Dendritic cell treated with granulocyte-macrophage colony-stimulating factor and Interleukin-4, amounts not matched to agents 40 ng/mL and 50 ng/mL, for 4 days (primary cell): ENCODE measurements around the gene CCNB2.
"Not testable (repeated sequence)": the region's sequence is repeated elsewhere in the genome, so short reads cannot be mapped to it uniquely, and the experiment has no call there.

Experiments
- H3K27ac Mint-ChIP-seq: one replicate; pipeline ENCODE4 v1.8.0; 2022; ENCODE audit warnings: mild to moderate bottlenecking, mixed read lengths
- H3K27me3 Mint-ChIP-seq: one replicate; pipeline ENCODE4 v1.8.0; 2022; ENCODE audit warnings: mild to moderate bottlenecking, mixed read lengths
- H3K36me3 Mint-ChIP-seq: one replicate; pipeline ENCODE4 v1.8.0; 2022; ENCODE audit warnings: low read depth, mixed read lengths
- H3K4me1 Mint-ChIP-seq: one replicate; pipeline ENCODE4 v1.8.0; 2022; ENCODE audit warnings: low read depth, mixed read lengths
- H3K4me3 Mint-ChIP-seq: one replicate; pipeline ENCODE4 v1.8.0; 2022; ENCODE audit warnings: mild to moderate bottlenecking, moderate library complexity, mixed read lengths
- H3K9me3 Mint-ChIP-seq: one replicate; pipeline ENCODE4 v1.8.0; 2022; ENCODE audit warnings: mixed read lengths
- intact Hi-C: fragments of 100-400 bp; cut with micrococcal nuclease; formaldehyde crosslinking; loops from one replicate; pipeline ENCODE4 v1.15.0; 2022

The CCNB2 gene

DNA sequence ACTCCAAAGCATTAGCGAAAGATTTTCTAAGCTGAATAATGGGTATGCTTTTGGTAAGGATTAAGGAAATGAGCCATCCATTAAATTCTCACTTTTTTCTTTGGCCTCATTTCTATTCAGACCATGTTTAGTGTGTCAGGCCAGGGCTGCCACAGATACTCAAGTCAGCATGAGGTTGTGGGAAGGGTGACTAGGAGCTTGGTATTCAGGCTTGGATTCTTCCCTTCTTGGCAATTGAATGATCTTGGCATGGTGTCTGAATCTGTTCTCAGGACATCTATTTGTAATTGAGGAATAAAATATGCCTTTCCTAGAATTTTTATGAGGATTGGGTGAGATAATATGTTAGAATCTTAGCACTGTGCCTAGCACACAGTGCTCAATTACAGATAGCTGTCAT is 11.2 kb downstream of the CCNB2 start:
- H3K4me3 Mint-ChIP-seq: no peak overlapping the region
- H3K27me3 Mint-ChIP-seq: no peaks in the 10 kb centered on the region
- peaks cover 5% of the 10 kb centered on the region for H3K4me1 Mint-ChIP-seq
- H3K27ac Mint-ChIP-seq: no peak overlapping the region
- no peaks in the 10 kb centered on the region for H3K9me3 Mint-ChIP-seq
- peaks cover 41% of the 10 kb centered on the region for H3K36me3 Mint-ChIP-seq
- intact Hi-C loops: no loop called here

DNA sequence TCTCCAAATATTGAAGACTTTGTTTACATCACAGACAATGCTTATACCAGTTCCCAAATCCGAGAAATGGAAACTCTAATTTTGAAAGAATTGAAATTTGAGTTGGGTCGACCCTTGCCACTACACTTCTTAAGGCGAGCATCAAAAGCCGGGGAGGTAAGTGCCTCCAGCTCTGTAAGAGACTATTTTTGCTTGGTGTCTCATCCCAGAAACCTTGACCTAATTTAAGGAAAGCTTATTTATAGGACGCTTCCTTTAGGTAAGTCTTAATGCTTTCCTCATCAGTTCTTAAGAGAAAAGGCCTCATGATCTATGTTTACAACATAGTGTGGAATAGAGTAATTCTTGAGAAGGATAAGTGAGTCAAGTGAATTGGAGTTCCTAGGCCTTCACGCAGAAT is 11.8 kb downstream of the CCNB2 start:
- intact Hi-C loops: no loop called here
- H3K36me3 Mint-ChIP-seq: peaks cover 41% of the 10 kb centered on the region
- H3K27me3 Mint-ChIP-seq: no peaks in the 10 kb centered on the region
- no peaks in the 10 kb centered on the region for H3K9me3 Mint-ChIP-seq
- no peak overlapping the region for H3K4me3 Mint-ChIP-seq
- peaks cover 5% of the 10 kb centered on the region for H3K4me1 Mint-ChIP-seq
- no peak overlapping the region for H3K27ac Mint-ChIP-seq

DNA sequence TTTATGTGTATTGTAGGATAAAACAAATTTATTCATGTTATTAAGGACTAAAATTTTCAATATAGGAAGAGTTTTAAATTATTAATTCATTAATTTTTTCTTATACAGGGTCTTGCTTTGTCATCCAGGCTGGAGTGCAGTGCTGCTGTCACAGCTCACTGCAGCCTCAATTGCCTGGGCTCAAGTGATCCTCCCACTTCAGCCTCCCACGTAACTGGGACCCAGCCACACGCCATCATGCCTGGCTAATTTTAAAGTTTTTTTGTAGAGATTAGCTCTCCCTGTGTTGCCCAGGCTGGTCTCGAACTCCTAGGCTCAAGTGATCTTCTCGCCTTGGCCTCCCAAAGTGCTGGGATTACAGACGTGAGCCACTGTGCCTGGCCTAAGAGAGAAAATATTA is 14.7 kb downstream of the CCNB2 start:
- intact Hi-C loops: no loop called here
- Mint-ChIP-seq H3K36me3 (peaks cover 36% of the 10 kb centered on the region), H3K4me3 (no peak overlapping the region), H3K27ac (no peak overlapping the region), H3K9me3 (no peaks in the 10 kb centered on the region), H3K27me3 (no peaks in the 10 kb centered on the region), H3K4me1 (peaks cover 3% of the 10 kb centered on the region)

DNA sequence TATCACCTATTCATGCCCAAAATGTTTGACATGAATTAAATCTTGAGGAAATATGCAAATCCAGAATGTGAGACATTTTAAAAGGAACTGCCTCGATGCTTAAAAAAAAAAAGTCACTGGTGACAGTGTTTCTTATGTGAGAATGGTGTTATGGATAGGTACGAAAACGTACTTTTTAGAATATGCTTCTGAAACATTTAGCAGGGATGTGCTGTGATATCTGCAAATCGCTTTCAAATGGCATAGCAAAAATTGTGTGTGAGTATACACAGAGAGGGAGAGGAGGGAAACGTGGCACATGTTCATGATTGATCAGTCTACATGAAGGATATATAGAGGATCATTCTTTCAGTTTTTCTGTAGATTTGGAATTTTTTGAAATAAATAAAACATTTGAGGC is 16.0 kb downstream of the CCNB2 start:
- Mint-ChIP-seq H3K4me3 (no peak overlapping the region), H3K9me3 (no peaks in the 10 kb centered on the region), H3K27me3 (no peaks in the 10 kb centered on the region), H3K4me1 (no peaks in the 10 kb centered on the region), H3K27ac (no peak overlapping the region), H3K36me3 (peaks cover 26% of the 10 kb centered on the region)
- intact Hi-C loops: no loop called here

DNA sequence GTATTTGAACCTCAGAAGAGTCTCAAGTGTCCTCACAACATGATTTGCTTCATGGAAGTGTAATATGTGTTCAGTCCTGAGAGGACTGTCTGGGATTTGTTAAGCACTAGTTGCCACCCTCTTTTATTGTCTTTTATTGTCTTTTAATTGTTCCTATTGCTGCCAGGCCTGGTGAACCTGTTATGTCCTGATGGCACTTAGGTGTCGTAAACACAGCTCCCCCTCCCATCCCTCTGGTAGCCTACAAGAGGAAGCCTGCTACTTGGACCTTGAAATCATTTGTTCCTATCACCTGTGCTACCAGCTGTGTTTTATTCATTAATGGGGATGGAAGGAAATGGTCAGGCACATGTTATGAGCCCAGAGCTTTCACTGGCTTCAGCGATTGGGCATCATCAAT is 19.3 kb downstream of the CCNB2 start:
- H3K27ac Mint-ChIP-seq: no peak overlapping the region
- intact Hi-C loops: no loop called here
- H3K36me3 Mint-ChIP-seq: peaks cover 20% of the 10 kb centered on the region
- no peaks in the 10 kb centered on the region for H3K27me3 Mint-ChIP-seq
- no peak overlapping the region for H3K4me3 Mint-ChIP-seq
- peaks cover 14% of the 10 kb centered on the region for H3K9me3 Mint-ChIP-seq
- peaks cover 23% of the 10 kb centered on the region for H3K4me1 Mint-ChIP-seq

DNA sequence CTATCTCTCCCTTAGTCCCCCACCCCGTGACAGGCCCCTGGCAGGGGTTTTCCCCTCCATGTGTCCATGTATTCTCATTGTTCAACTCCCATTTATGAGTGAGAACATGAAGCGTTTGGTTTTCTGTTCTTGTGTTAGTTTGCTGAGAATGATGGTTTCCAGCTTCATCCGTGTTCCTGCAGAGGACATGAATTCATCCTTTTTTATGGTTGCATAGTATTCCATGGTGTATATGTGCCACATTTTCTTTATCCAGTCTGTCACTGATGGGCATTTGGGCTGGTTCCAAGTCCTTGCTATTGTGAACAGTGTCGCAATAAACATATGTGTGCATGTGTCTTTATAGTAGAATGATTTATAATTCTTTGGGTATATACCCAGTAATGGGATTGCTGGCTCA is 20.7 kb downstream of the CCNB2 start:
- H3K27me3 Mint-ChIP-seq: not testable (repeated sequence)

DNA sequence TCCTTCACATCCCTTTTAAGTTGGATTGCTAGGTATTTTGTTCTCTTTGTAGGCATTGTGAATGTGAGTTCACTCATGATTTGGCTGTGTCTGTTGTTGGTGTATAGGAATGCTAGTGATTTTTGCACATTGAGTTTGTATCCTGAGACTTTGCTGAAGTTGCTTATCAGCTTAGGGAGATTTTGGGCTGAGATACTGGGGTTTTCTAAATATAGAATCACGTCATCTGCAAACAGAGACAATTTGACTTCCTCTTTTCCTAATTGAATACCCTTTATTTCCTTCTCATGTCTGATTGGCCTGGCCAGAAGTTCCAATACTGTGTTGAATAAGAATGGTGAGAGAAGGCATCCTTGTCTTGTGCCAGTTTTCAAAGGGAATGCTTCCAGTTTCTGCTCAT is 22.3 kb downstream of the CCNB2 start:
- Mint-ChIP-seq H3K36me3 (peaks cover 50% of the 10 kb centered on the region), H3K4me1 (peaks cover 23% of the 10 kb centered on the region), H3K9me3 (peaks cover 31% of the 10 kb centered on the region), H3K27ac (peak overlapping the region; percentile 46)
- H3K4me3 Mint-ChIP-seq, H3K27me3 Mint-ChIP-seq, intact Hi-C loops: not testable (repeated sequence)

More for the DNA sequence above, 20.7 kb downstream of the CCNB2 start:
- Mint-ChIP-seq H3K9me3 (peaks cover 28% of the 10 kb centered on the region), H3K36me3 (peaks cover 34% of the 10 kb centered on the region), H3K4me1 (peaks cover 23% of the 10 kb centered on the region)
- H3K27ac Mint-ChIP-seq, H3K4me3 Mint-ChIP-seq, intact Hi-C loops: not testable (repeated sequence)

DNA sequence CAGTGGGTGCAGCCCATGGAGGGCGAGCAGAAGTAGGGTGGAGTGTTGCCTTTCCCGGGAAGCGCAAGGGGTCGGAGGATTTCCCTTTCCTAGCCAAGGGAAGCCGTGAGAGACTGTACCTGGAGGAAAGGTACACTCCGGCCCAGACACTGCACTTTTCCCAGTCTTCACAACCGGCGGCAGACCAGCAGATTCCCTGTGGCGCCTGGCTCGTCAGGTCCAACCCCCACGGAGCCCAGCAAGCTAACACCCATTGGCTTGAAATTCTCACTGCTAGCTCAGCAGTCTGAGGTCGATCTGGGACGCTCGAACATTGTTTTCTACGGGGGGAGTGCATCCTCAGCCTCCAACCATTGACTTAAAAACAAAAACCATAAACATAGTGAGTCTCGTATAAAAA is 26.5 kb downstream of the CCNB2 start:
- no peak overlapping the region for H3K27ac Mint-ChIP-seq
- H3K27me3 Mint-ChIP-seq: no peaks in the 10 kb centered on the region
- H3K9me3 Mint-ChIP-seq: peaks cover 31% of the 10 kb centered on the region
- intact Hi-C loops: no loop called here
- H3K4me1 Mint-ChIP-seq: peaks cover 23% of the 10 kb centered on the region
- H3K4me3 Mint-ChIP-seq: no peak overlapping the region
- peaks cover 92% of the 10 kb centered on the region for H3K36me3 Mint-ChIP-seq

DNA sequence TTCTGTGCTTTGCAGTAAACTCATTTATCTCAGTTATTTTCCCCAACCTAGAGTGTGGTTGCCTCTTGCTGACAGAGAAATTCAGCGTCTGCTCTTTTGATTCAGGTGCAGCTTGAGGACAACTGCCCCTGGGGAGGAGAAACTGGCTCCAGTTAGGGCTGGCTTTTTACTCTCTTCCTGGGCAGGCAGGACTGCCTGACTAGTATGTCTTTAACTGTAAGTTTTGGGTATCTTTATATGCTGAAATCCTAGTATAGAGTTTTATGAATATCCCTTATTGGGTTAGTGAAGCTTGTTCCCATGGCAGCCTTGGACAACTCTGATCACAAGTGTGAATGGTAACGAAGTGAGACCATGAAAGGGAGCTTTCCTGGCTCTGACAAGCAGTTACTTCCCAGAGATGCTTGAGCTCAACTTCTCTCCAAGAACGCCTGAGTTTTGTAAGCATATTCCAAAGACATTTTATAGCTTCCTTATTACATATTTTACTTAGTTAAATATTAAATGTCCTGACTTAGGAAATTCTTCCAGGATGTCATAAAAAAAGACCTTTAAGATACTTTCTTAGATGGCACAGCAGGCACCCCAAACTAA is 27.1 kb downstream of the CCNB2 start:
- Mint-ChIP-seq H3K27me3 (no peaks in the 10 kb centered on the region), H3K9me3 (peaks cover 31% of the 10 kb centered on the region), H3K27ac (no peak overlapping the region), H3K4me3 (no peak overlapping the region), H3K4me1 (peaks cover 21% of the 10 kb centered on the region), H3K36me3 (peaks cover 95% of the 10 kb centered on the region)
- intact Hi-C loops: no loop called here

DNA sequence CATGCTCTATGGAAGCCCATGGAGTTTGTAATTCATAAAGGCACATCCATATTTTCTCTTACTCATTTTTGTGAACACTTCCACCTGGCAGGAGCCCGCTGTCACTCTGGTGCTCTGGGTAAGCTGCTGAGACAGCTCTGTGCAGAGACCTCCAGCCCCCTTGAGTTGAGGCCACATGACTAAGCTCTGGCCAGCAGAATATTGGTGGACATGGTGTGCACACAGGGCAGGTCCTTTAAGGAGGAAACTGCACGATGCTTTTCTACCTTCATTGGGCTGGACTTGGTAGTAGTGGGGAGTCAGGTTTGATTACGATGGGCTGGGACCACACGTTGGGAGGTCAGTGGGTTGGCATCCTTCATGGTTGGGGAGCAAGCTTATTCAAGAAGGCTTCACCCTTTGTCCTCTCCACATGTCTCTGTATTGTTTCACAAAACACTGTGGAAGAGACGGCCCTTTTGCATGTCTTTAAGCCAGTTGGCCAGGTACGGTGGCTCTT is 29.0 kb downstream of the CCNB2 start:
- H3K27ac Mint-ChIP-seq: no peak overlapping the region
- intact Hi-C loops: no loop called here
- no peak overlapping the region for H3K4me3 Mint-ChIP-seq
- no peaks in the 10 kb centered on the region for H3K27me3 Mint-ChIP-seq
- H3K36me3 Mint-ChIP-seq: peaks cover 100% of the 10 kb centered on the region
- peaks cover 19% of the 10 kb centered on the region for H3K4me1 Mint-ChIP-seq
- peaks cover 20% of the 10 kb centered on the region for H3K9me3 Mint-ChIP-seq

DNA sequence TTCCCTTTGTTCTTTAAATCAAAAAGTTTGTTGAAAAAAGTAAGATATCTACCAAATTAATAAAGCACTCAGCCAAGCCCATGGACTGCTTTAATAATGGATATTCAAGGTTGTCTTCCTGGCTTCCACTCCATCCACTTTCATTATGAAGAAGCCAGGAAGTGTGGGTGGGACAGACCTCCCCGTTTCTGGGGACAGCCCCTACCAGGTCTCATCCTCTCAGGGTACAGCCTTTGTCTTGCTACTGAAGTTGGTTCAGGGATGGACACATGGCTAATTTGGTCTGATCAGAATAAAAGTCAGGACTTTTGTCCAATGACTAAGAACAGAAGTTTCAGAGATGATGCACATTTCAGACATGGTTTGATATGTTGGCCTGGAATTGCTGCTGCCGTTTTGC is 32.6 kb downstream of the CCNB2 start:
- Mint-ChIP-seq H3K36me3 (peaks cover 98% of the 10 kb centered on the region), H3K27me3 (no peaks in the 10 kb centered on the region), H3K9me3 (no peaks in the 10 kb centered on the region), H3K27ac (peak overlapping the region; percentile 20), H3K4me3 (no peak overlapping the region), H3K4me1 (peaks cover 40% of the 10 kb centered on the region)
- intact Hi-C loops: no loop called here

DNA sequence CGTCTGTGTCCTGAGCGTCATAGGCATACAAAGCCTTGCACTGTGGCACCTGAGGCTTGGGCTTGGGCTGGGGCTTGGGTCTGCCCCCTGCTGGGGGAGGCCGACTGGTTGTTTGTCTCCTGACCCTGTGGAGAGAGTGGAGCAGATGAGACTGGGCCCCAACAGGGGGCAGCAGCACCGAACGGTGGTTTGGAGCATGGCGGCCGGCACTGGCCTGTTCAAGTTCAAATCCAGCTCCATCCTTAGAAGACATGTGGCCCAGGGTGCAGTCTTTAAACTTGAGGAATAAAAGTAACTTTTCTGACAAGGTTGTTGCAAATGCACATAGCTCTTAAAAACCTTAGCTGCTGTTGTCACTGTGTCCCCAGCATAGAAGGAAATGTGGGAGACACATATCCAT is 33.3 kb downstream of the CCNB2 start:
- Mint-ChIP-seq H3K4me1 (peaks cover 40% of the 10 kb centered on the region), H3K9me3 (no peaks in the 10 kb centered on the region), H3K36me3 (peaks cover 98% of the 10 kb centered on the region), H3K27me3 (no peaks in the 10 kb centered on the region), H3K27ac (peak overlapping the region; percentile 20), H3K4me3 (no peak overlapping the region)
- intact Hi-C loops: loop anchor here (2.0 kb wide), 1 partner anchor 157 kb away; no protein-coding TSS in a partner anchor

DNA sequence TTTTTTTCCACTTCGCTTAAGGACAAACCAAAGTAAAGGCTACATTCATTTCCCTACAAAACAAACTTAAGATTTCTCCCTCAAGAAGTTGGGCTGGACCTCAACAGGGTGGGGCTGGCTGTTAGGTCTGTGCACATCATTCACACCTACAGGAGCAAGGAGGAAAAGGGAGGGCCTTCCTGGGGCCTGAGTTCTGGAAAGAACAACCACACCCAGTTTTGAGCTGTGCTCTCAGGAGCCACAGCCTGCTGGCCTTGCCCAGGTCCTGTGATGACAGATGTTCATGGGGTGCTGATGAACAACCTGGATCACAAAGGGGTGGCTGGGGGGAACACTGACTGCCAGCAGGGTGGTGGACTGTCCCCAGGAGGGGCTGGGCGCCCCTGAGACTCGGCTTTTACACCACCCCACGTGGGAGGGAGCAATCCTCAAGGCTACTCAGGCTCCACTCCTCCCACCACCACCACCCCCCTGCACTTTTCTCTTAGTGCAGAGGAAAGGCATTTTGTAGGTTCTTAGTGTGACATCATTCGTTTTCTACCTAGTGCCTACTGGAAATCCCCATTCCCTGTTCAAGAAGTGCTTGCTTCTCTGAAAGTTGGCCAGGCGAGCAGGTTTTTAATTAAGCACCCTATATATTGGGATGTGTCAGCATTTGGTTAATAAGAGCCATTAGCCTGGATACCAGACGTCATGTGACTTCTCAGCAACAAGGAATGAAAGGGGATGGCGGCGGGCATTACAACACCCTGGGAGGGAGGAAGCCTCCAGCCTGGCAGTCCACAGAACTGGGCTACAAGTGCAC is 35.7 kb downstream of the CCNB2 start:
- Mint-ChIP-seq H3K36me3 (peaks cover 98% of the 10 kb centered on the region), H3K27ac (no peak overlapping the region), H3K27me3 (no peaks in the 10 kb centered on the region), H3K9me3 (no peaks in the 10 kb centered on the region), H3K4me1 (peaks cover 40% of the 10 kb centered on the region), H3K4me3 (no peak overlapping the region)
- intact Hi-C loops: no loop called here

DNA sequence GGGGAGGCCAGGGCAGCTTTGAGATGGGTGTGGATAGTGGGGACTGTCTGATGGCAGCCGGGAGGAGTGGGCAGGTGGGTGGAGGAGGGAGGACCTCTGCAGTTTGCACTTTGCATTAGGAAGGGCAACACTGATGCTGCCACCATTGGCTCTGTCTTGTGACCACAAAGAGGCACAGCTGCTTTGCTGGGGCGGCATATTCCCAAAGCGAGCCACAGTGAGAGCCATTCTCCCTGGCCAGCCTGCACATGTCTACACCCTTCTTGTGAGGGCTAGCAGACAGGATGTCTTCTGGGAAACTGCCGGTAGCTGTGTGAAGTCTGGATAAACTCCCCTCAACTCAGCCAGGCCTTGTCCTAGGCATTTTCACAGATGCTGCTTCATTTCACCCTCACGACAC is 38.3 kb downstream of the CCNB2 start:
- intact Hi-C loops: no loop called here
- Mint-ChIP-seq H3K4me1 (peaks cover 27% of the 10 kb centered on the region), H3K9me3 (no peaks in the 10 kb centered on the region), H3K36me3 (peaks cover 98% of the 10 kb centered on the region), H3K4me3 (no peak overlapping the region), H3K27me3 (no peaks in the 10 kb centered on the region), H3K27ac (no peak overlapping the region)
